NCI-H345 (cell line): ENCODE data around the gene TMEM255B.

Source experiments
- DNase-seq: peaks from one replicate; lab custom pipeline; 2025; lab: John Stamatoyannopoulos, UW

The TMEM255B gene

GRCh38 chr13:113768018-113768905 is 9.2 kb downstream of the TMEM255B start:
- no peak for DNase-seq

- DNase-seq: no peak
Observed at GRCh38 chr13:113769106-113769505, 10.1 kb downstream of the TMEM255B start.

GRCh38 chr13:113769881-113770280 is 10.9 kb downstream of the TMEM255B start:
- no peak for DNase-seq

- no peak for DNase-seq
Observed at GRCh38 chr13:113770441-113770840, 11.4 kb downstream of the TMEM255B start.

GRCh38 chr13:113770937-113771336 is 11.9 kb downstream of the TMEM255B start:
- DNase-seq: no peak

GRCh38 chr13:113771709-113772331 is 12.8 kb downstream of the TMEM255B start:
- DNase-seq: no peak

- no peak for DNase-seq
Observed at GRCh38 chr13:113774177-113775107, 15.4 kb downstream of the TMEM255B start.

- no peak for DNase-seq
Observed at GRCh38 chr13:113775451-113776145, 16.6 kb downstream of the TMEM255B start.

GRCh38 chr13:113776231-113777125 is 17.5 kb downstream of the TMEM255B start:
- DNase-seq: peak; percentile 68

GRCh38 chr13:113777311-113778260 is 18.6 kb downstream of the TMEM255B start:
- no peak for DNase-seq

- DNase-seq: no peak
Observed at GRCh38 chr13:113781571-113781970, 22.5 kb downstream of the TMEM255B start.

- no peak for DNase-seq
Observed at GRCh38 chr13:113782472-113782871, 23.4 kb downstream of the TMEM255B start.

GRCh38 chr13:113783200-113783881 is 24.3 kb downstream of the TMEM255B start:
- no peak for DNase-seq

- DNase-seq: no peak
Observed at GRCh38 chr13:113783966-113784644, 25.1 kb downstream of the TMEM255B start.

GRCh38 chr13:113784645-113785024 is 25.6 kb downstream of the TMEM255B start:
- no peak for DNase-seq

- no peak for DNase-seq
Observed at GRCh38 chr13:113785051-113786010, 26.3 kb downstream of the TMEM255B start.

GRCh38 chr13:113786262-113786841 is 27.3 kb downstream of the TMEM255B start:
- DNase-seq: no peak
